Measurements from ENCODE around the gene EMC10.
"Not testable (repeated sequence)": the region's sequence is repeated elsewhere in the genome, so short reads cannot be mapped to it uniquely, and the experiment has no call there.

EMC10 gene

DNA sequence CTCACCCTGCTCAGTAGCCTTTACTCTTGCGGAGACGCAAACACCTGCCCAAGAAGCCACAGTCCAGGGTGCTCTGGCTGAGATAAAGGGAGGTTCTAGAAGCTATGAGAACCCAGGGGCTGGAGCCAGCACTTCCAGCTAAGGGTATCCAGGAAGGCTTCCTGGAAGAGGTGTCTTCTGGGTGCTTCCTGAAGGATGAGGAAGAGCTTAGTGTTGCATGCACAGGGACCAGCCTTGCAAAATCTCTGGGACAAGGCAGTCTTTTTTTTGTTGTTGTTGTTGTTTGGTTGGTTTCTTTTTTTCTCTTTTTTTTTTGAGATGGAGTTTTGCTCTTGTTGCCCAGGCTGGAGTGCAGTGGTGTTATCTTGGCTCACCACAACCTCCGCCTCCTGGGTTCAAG, 23.1 kb upstream of the EMC10 start:
- DNase-seq, result no peak

DNA sequence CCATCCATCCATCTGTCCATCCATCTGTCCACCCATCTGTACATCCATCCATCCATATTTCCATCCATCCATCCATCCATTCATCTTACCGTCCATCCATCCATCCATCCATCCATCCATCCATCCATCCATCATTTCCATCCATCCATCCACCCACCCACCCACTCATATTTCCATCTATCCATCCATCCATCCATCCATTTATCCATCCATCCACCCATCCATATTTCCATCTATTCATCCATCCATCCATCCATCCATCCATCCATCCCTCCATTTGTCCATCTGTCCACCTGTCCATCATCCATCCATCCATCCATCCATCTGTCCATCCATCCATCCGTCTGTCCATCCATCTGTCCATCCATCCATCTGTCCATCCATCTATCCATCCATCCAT, 20.3 kb upstream of the EMC10 start:
- DNase-seq, result no peak

DNA sequence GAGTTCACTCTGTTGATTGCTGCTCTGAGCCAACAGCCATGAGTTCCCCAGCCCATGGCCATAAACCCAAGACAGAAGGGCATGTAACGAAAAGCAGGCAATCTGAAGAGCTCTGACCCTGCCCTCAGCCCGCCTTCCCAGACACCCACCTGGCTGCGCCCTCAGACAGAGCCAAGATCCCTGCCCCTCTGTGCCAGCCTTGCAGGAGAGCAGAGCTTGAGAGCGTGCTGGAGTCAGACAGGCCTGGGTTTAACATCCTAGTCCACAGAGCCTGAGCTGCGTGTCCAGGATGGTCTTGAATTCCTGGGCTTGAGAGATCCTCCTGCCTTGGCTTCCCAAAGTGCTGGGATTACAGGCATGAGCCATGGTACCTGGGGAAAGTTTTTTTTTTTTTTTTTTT, 19.0 kb upstream of the EMC10 start:
- DNase-seq, result no peak

DNA sequence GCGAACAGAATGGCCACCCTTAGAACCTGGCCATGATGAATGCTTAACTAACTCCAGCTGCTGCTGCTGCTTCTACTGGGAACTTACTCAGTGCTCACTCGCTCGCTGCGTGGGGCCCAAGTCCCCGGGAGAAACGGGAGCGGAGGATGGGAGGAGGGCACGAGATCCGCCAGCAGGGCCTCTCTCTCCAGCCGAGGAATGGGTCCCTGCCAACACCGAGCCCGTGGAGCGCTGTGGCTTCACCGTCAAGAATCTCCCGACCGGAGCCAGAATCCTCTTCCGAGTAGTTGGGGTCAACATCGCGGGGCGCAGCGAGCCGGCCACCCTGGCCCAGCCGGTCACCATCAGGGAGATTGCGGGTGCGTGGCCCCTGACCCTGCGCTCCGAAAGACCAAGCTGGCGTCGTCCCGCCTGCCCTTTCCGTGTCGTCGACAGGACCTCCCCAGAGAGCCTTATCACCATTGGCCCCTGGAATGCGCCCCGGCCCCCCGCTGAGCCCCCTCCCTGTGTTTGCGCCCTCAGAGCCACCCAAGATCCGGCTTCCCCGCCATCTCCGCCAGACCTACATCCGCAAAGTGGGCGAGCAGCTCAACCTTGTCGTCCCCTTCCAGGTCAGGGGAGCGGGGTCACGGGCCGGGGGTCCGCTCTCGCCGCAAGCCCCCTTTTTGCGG, 17.8 kb upstream of the EMC10 start:
- DNase-seq, result no peak

DNA sequence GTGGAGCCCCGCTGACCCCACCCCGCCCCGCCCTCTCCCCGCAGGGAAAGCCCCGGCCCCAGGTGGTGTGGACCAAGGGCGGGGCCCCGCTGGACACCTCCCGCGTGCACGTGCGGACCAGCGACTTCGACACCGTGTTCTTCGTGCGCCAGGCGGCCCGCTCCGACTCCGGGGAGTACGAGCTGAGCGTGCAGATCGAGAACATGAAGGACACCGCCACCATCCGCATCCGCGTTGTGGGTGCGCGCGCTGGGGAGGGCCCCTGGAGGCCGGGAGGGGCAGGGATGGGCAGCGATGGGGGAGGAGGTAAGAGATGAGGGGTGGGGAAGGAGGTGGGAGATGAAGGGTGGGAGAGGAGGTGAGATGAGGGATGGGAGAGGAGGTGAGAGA, 17.2 kb upstream of the EMC10 start:
- no peak for DNase-seq

DNA sequence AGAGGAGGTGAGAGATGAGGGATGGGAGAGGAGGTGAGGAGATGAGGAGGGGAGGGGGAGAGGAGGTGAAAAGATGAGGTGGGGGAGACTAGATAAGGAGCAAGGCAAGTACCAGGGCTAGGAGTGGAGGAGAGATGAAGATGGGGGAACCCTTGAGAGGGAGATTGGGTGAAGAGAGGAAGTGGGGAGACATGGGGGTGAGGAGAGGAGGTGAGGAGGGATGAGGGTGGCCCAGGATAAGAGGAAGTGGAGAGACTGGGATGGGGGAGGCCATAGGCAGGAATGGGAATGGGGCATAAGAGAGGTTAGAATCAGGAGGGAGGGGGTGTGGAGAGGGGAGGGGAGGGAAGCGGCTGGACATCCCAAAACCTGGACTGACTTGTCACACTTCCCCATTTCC, 16.7 kb upstream of the EMC10 start:
- no peak for DNase-seq

DNA sequence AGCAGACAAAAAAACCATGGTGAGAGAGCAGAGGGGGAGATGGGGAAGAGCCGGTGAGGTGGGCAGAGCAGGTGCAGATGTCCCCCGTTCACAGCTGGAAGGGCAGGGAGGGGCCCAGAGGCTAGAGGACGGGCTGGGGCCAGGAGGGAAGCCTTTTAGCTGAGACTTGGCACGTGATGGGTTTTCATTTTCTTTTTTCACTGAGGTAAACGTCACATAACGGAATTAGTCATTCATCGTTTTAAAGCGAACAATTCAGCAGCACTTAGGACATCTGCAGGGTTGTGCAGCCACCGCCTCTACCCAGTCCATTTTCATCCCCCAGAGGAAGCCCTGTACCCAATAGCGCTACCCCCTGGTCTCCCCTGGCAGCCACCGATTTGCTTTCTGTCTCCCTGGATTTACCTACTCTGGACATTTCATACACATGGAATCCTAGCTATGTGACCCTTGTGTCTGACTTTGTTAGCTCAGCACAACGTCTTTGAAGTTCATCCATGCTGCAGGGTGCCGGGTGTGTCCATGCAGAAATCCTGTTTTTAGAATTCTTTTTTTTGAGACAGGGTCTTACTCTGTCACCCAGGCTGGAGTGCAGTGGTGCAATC, 16.0 kb upstream of the EMC10 start:
- peak; percentile 49 for DNase-seq

DNA sequence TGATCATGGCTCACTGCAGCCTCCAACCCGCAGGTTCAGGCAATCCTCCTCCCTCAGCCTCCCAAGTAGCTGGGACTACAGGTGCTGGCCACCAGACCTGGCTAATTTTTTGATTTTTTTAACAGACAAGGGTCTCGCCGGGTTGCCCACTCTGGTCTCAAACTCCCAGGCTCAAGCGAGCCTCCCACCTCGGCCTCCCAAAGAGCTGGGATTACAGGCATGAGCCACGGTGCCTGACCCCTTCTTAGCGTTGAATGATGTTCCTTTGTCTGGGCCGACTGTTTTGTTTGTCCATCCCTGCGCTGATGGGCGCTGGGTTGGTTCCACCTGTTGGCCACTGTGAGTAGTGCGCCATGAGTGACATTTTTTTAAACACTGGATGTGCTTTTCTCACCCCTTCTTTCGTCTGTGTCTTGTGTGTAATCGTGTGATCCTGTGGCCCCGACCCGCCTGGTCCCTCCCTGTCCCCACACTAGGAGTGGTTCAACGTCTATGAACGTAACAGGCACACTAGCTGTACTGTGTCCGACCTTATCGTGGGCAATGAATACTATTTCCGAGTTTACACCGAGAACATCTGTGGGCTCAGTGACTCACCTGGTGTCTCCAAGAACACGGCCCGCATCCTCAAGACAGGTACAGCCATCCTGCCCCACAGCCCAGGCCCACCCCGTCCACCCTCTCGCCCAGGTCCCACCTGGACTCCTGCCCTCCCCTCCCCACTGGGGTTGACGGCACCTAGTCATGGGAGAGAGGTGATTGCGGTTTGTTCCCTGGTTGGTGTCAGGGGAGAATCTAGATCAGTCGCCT, 15.0 kb upstream of the EMC10 start:
- DNase-seq, result peak; percentile 67

DNA sequence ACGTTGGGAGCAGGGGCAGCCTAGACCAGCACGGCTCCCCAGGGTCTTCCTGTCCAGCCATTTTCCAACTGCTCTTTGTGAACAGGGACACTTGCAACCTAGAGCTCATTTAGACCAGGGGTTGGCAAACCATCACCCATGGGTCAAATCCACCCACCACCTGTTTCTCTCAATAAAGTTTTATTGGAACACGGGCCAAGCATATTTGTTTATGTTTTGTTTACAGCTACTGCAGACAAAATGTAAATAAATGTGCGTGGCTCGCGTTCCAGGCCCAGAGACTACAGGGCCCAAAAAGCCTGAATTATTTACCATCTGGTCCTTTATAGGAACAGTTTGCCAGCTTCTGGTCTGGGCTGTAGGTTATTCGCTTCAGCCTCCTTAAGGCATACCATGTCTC, 13.3 kb upstream of the EMC10 start:
- DNase-seq, result no peak

DNA sequence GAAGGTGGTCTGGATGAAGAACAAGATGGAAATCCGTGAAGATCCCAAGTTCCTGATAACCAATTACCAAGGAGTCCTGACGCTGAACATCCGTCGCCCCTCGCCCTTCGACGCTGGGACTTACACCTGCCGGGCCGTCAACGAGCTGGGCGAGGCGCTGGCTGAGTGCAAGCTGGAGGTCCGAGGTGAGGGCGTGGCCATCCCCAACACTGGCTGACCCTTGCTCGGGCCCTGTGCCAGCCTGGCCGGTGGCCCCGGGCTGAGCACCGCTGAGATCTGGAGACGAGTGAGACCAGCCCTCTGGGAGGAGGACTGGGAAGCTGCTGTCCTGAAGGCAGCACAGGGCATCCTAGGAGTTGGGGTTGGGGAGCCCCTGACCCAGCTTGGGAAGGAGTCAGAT, 12.0 kb upstream of the EMC10 start:
- DNase-seq, result no peak

DNA sequence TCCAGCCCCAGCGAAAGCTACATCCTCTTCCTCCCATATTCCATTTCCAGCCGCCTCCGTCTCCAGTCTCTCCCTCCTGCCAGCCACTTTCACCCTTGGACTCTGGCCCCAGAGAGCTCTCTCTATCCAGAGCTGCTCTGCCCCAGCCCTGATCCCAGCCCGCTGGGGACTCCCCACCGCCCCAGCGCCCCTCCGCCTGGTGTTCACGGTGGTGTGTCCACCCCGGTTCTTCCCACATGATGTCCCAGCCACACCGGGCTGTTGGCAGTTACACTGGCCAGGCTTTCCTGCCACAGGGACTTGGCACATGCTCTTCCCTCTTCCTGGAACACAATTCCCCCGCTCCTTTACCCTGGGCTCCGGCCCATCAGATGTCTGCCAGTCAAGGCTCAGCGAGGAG, 11.3 kb upstream of the EMC10 start:
- DNase-seq, result no peak

DNA sequence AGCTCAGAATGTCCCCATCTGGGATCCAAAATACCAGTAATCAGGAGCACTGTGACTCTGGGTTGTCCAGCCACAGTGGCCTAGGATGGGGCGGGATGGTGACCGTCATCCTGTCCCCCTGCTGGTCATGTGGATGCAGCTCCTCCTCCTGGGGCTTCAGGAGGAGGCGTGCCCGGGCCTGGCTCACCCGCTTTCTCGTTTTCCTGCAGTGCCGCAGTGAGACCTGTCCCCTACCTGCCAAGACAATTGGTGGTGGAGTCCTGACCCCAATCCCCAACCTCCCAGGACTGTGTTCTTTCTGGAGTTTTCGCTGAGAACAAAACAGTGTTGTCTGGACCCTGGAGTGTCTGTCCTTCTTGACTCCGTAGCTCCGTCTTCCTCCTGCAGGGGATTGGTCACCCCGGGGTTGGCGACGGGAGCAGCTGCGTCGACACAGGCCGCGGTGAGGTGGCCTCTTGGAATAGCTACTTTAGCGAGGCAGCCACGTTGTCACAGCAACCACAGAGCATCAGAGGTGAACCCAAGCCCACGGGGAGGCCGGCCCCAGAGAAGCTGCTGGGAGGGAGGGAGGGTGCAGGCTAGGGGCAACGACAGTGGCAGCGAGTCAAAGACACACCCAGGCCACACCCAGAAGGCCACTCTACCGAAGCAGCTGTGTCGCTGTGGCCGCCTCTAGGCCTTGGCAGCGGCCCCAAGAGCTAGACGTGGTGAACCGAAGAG, 10.2 kb upstream of the EMC10 start:
- DNase-seq, result no peak

DNA sequence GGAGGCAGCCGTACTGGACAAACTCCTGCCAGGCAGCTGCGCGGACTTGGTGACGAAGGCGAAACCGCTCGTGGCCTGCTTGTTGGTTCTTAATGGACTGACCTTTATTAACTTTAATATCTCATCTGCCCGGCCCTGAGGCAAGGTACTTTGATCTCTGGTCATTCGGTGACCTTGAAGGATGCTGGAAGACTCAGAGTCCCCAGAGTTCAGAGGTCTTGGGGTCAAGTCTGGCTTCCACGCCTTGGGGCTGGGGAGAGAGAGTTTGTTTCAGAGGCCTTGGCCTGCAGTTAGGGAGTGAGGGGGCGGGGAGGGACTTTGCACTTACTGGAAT, 9.6 kb upstream of the EMC10 start:
- DNase-seq, result no peak

DNA sequence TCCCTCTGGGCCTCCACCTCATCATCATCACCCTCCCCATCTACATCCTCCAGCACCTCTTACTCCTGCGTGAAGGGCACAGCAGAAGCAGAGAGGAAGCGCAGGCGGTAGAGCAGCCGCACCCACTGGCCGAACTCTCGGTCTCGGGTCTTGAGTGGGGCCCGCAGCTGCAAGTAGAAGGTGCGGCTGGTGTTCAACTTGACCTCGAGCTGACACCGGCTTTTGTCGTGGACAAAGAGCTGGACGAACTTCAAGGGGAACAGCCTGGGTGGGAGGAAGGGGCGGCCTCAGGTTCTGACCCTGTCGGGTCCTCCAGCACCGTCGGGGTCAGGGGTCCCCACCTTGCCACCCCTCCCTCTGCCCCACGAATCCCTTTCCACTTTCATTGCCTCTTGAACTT, 8.7 kb upstream of the EMC10 start:
- no peak for DNase-seq

DNA sequence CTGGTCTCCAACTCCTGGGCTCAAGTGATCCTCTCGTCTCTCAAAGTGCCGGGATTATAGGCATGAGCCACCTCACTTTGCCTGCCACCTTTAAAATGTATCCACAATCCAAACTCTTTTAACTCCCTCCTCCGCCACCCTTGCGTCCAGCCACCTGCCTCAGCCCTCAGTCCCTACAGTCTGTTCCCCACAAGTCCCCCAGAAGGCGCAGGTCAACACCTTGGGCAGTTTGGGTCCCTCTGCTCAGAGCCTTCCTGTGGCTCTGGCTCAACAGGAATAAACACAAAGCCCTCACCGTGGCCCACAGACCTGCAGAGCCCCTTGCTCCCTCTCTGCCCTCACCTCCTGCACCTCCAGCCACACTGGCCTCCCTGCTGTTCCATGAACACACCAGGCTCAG, 7.5 kb upstream of the EMC10 start:
- no peak for DNase-seq

DNA sequence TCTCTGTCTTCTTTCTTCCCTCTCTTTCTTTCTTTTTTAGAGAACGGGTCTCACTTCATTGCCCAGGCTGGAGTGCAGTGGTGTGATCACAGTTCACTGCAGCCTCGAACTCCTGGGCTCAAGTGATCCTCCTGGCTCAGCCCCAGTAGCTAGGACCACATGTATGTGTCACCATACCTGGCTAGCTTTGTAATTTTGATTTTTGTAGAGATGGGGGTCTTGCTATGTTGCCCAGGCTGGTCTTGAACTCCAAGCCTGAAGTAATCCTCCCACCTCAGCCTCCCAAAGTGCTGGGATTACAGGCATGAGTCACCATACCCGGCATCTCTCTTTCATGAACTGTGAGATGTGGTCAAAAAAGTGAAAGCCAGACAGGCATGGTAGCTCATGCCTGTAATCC, 3.0 kb upstream of the EMC10 start:
- not testable (repeated sequence) for DNase-seq

DNA sequence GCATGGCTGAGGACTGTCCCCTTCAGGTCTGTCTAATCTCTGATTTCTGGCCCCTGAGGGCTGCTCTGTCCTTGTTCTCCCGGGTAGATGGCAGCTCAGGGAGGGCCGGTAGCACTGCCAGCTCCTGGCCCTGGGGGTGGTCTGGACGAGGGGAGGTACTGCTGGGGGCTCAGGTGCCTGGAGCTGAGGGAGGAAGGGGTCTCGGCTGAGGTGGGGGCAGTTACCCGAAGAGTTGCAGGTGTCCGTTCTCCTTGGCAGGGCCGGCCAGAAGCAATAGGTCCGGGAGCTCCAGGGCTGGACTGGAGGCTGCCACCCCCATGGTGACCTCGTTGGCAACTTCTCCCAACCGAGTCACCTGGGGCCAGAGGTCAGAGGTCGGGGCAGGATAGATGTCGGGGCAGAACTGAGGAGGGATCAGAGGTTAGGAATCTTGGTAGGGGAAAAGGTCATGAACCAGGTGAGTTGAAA, 1.2 kb upstream of the EMC10 start:
- no peak for DNase-seq

DNA sequence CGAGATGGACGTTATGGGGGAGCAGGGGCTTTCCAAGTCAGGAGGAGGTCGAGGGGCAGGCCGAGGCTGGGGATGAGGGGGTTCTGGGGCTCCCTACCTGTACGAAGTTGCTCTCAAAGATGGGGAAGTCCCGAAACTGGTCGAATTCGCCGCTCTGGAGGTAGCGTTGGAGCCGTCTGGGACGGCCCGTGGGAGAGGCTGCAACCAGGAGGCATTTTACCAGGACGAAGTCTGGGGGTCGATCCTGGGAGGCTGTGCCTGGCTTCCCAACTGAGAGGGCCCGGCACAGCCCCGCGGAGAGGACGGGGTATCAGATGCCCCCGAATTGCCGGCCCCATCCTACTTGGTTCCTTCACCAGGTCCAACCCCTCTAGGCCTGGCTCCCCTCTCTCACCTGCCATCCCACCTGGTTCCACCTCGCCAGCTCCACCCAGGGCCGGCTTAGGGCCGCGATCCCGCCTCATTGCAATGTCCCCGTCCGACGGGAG, 527 bp upstream of the EMC10 start:
- no peak for DNase-seq

DNA sequence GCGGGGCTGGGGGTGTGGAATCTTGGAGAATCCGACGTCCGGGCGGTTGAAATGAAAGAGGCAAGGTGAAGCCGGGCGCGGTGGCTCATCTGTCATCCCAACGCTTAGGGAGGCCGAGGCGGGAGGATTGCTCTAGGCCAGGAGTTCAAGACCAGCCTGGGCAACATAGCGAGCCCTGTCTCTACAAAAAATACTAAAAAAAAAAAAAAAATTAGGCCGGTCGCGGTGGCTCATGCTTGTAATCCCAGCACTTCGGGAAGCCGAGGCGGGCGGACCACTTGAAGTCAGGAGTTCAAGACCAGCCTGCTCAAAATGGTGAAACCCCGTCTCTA, 566 bp downstream of the EMC10 start:
- no peak for DNase-seq

DNA sequence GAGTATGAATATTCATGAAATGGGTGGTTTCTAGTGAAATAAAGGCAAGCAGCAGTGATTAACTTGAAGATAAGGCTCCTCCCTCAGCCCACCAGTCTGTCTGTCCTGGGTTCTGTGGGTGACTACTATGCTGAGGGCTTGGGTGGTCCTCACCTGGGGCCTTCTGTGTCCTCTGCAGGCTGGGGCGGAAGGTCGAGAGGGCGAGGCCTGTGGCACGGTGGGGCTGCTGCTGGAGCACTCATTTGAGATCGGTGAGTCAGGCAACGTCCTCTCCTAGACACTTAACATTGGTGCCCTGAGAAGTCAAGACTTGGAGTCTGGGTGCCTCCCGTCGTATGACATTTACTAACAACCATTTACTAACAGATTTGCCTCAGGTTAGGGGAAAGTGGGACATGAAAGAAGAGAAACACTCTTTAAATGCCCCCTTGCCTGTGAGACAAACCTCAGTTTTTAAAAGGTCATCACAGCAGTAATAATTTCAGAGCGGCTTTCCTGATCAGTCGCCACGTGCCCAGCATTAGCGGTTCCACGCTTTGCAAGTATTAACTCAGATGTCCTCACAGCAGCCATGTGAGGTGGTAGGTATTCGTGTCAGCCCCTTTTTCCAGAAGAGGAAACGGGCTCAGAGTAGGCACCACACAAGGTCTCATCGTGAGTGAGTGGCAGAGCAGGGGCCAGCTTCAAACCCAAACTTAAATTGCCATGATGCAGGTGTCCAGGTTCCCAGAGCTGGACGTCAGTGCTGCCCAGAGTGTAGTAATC, 1.6 kb downstream of the EMC10 start:
- no peak for DNase-seq

DNA sequence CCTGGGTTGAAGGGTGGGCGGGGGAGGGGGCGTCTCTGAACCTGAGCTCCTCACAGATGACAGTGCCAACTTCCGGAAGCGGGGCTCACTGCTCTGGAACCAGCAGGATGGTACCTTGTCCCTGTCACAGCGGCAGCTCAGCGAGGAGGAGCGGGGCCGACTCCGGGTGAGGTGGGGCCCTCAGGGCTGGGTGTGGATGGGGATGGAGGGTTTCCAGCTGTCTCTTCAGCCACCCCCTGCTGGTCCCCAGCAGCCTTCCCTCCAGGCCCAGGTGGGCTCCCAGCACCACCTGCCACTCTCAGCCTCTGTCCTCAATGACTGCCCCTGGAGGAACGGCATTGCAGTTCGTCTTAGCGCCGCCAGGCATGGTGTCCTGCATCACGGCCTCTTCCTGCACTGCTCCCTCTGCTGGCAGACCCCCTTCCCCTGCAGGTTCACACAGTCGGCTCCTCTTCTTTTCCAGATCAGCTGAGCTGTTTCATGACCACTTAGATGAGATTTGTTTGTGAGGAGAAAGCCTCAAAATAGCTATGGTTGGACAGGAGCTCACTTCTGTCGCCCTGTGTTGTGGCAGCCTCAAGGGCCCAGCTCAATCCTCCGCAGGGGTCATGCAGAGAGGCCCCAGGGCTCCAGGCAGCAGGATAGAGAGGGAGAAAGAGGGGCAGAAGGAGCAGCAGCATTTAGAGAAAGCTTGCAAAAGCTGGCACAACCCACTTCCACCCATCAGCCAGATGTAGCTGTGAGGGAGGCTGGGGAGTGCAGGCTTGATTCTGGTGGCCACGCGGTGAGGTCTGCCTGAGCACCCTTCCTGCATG, 2.8 kb downstream of the EMC10 start:
- DNase-seq, result no peak

DNA sequence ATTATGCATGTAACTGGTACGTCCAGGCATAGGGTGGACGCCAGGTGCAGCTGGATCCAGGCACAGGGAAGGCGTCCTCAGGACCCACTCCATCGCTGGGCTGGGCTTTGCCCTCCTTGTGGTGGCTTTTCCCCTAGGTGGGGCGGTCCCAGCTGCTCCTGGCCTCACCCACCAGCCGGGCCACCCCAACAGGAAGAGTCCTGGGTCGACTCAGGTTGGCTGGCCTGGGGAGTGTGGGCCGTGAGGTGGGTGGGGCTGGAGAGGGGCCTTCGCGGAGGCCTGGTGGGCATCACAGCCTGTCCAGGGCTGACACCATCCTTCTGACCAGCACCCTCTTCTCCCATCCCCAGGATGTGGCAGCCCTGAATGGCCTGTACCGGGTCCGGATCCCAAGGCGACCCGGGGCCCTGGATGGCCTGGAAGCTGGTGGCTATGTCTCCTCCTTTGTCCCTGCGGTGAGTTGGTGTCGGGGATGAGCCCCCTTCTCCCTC, 3.5 kb downstream of the EMC10 start:
- DNase-seq, result no peak
